Measurements from ENCODE around the gene CAMKK1.

- TF ChIP-seq TAF1 (IDR thresholded peaks at IDR 0.05; ENCODE audit: borderline replicate concordance, insufficient read depth, low read length) (no peak), POLR2AphosphoS5 (IDR thresholded peaks at IDR 0.05; ENCODE audit: low read depth, low read length) (no peak), REST (IDR thresholded peaks at IDR 0.05; ENCODE audit: insufficient read depth in 1 of 2, low read depth in 2 of 2, low read length in 2 of 2) (no peak)
Measured at GRCh38 chr17:3914312-3914670, 21.4 kb upstream of the CAMKK1 start.
